HG03097 (cell line): Measurements from ENCODE around the gene RNASEH2A.
"Not testable (repeated sequence)": the region's sequence is repeated elsewhere in the genome, so short reads cannot be mapped to it uniquely, and the experiment has no call there.

Experiments used
- ATAC-seq: cut with Tn5 transposase; IDR thresholded peaks from one replicate; pipeline ENCODE4 v1.9.1; 2021; ENCODE audit not compliant: unreplicated experiment, low FRiP score

The RNASEH2A gene

DNA sequence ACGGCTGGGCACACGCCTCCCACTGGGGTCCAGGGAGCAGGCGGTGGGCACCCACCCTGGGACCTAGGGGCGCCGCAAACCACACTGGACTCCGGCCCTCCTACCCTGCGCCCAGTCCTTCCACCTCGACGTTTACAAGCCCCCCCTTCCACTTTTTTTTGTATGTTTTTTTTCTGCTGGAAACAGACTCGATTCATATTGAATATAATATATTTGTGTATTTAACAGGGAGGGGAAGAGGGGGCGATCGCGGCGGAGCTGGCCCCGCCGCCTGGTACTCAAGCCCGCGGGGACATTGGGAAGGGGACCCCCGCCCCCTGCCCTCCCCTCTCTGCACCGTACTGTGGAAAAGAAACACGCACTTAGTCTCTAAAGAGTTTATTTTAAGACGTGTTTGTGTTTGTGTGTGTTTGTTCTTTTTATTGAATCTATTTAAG, 13.5 kb upstream of the RNASEH2A start:
- ATAC-seq = no peak

- peak; percentile 33 for ATAC-seq
These were observed 12.8 kb upstream of the RNASEH2A start for GRCh38 chr19:12793290-12794195.

- no peak for ATAC-seq
These were observed 12.0 kb upstream of the RNASEH2A start for GRCh38 chr19:12794196-12794941.

DNA sequence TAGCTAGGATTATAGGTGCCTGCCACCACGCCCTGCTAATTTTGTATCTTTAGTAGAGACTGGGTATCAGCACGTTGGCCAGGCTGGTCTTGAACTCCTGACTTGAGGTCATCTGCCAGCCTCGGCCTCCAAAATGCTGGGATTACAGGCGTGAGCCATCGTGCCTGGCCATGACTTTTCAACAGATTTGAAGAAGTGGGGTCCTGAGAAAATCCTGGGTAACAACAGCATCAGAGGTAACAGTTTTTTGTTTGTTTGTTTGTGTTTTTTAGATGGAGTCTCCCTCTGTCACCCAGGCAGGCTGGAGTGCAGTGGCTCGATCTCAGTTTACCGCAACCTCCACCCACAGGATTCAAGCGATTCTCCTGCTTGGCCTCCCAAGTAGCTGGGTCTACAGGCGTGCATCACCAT, 11.4 kb upstream of the RNASEH2A start:
- no peak for ATAC-seq

GRCh38 chr19:12796146-12797071, 10.0 kb upstream of the RNASEH2A start:
- ATAC-seq = no peak

DNA sequence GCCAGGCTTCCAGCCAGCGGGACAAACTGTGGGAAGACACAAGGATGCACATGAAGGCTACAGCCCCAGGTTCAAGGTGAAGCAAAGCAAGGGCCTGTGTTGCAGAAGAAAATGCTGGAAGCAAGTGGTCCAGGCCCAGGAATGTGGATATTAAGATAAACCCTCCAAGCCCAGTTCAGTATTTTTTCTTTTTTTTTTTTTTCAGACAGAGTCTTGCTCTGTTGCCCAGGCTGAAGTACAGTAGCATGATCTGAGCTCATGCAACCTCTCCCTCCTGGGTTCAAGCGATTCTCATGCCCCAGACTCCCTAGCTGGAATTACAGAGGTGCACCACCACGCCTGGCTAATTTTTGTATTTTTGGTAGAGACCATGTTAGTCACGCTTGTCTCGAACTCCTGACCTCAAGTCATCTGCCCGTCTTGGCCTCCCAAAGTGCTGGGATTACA, 9.2 kb upstream of the RNASEH2A start:
- no peak for ATAC-seq

DNA sequence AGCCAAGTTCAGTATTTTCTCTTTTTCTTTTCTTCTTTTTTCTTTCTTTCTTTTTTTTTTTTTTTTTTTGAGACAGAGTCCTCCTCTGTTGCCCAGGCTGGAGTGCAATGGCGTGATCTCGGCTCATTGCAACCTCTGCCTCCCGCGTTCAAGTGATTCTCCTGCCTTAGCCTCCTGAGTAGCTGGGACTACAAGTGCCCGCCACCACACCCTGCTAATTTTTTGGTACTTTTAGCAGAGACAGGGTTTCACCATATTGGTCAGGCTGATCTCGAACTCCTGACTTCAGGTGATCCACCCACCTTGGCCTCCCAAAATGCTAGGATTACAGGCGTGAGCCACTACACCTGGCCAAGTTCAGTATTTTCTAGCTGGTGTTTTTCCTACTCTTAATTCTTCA, 8.8 kb upstream of the RNASEH2A start:
- ATAC-seq = not testable (repeated sequence)

DNA sequence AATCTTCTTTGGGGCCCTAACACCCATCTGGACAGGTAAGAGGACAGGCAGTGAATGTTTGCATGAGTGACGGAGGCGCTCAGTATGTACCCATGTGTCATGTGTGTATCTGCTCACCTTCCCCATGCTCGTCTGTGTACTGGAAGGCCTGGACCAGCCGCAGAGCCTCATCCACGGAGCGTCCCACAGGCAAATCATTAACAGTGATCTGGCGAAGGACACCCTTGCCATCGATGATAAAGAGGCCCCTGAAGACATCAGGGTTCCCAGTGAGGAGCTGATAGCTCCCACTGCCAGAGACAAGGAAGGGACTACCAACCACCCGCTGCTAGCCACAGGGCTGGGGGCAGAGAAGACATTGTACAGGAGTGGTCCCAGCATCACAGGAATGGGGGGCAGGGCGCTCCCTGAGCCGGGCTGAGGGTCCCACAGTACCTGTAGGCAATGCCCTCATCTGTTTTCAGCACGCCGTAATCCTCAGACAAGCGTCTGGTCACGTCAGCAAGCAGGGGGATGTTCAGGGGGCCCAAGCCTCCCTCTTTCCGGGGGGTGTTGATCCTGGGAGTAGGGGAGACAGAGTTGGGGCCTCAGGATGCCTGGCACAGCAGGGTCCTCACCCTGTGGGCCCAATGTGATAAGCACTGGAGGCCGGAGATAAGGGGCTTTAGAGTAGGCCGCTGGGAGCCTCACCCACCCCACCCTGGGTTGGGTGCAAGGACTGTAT, 6.5 kb upstream of the RNASEH2A start:
- no peak for ATAC-seq

GRCh38 chr19:12800466-12800770, 6.0 kb upstream of the RNASEH2A start:
- no peak for ATAC-seq

DNA sequence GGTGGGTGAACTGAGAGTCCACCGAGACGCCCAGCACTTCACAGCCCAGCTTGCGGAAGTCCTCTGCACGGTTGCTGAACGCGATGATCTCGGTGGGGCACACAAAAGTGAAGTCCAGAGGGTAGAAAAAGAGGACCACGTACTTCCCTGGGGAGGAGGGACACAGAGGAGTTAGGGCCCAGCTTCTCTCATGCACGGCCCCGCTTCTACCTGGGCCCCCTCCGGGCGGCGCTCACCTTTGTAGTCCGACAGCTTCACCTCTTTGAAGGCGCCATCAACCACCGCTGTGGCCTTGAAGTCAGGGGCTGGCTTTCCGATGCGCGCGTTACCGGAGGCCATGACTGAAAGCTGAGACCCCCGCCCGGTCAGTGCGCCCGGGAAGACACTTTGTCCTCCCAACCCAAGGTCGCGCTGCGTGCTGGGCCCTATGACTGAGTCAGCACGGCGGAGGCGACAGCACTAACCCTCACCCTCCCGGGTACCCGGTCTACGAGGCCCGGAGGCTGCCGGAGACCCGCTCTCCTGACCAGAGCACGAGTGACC, 5.4 kb upstream of the RNASEH2A start:
- no peak for ATAC-seq

GRCh38 chr19:12801466-12802266, 4.7 kb upstream of the RNASEH2A start, which contains the start of the genes PRDX2 and THSD8:
PRDX2 (minus strand) TSS chr19:12801800; CDS start chr19:12801261, 539 bp downstream.
THSD8 (plus strand) TSS chr19:12802069; CDS start chr19:12802072, 3 bp downstream.
- ATAC-seq = no peak

DNA sequence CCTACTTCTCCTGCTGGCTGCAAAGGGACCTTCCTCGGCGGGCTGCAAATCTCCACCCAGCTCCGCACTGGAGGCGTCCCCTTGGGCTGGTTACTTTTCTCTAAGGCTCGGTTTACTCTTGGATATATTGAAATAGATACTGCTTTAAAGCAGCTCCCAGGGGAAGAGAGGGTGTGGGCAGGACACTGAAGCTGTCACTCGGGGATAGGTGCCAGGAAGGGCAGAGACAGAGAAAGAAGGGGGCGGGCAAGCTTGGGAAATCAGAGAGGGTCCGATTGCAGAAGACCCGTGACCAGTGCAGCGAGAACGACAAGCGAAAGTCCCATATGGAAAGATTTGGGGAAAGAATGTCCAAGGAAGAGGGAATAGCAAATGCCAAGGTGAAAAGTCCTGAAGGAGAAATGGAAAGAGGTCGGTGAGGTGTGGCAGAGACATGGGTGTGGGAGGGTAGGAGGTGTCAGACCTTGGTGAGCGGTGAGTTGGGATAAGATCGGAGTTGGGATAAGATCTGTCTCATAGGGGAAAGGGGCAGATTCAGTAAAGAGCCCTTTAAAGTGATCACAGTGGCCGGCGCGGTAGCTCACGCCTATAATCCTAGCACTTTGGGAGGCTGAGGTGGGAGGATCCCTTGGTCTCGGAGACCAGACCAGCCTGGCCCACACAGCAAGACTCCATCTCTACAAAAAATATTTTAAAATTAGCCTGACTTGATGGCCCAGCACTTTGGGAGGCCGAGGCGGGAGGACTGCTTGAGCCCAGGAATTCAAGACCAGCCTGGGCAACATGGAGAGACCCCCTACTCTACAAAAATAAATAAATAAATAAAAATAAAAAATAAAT, 3.9 kb upstream of the RNASEH2A start:
- ATAC-seq = no peak

DNA sequence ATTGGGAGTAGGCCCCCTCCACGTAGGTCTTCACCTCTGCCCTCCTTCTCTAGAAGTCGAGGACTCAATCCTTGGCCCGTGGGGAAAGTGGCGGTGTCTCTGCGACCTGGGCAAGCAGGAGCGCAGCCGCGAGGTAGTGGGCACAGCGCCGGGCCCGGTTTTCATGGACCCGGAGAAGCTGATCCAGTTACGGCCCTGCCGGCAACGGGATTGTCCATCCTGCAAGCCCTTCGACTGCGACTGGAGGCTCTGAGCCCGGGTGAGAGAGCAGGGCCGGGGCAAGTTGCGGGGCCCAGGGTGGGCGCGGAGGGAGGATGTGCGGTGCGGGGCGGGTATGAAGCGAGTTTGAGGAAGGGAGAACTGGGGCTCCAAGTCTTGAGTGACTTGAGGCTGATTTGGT, 2.3 kb upstream of the RNASEH2A start:
- ATAC-seq = no peak

DNA sequence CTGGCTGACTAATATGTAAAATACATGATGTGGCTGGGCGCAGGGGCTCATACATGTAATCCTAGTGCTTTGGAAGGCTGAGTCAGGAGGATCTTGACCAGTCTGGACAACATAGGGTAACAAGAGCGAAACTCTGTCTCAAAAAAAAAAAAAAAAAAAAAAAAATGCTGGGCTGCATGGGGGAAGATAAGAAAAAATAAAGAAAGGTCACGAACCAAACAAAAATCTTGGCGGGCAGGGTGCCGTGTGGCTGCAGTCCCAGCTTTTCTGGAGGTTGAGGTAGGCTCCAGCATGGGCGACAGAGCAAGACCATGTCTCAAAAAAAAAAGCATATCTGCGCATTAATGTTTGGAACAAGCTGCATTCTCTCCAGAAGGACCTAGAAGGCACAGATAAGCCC, 8.7 kb downstream of the RNASEH2A start:
- ATAC-seq = no peak

- ATAC-seq = not testable (repeated sequence)
These were observed 10.8 kb downstream of the RNASEH2A start for GRCh38 chr19:12817188-12817587.

GRCh38 chr19:12817810-12818209, 11.4 kb downstream of the RNASEH2A start:
- ATAC-seq = not testable (repeated sequence)

DNA sequence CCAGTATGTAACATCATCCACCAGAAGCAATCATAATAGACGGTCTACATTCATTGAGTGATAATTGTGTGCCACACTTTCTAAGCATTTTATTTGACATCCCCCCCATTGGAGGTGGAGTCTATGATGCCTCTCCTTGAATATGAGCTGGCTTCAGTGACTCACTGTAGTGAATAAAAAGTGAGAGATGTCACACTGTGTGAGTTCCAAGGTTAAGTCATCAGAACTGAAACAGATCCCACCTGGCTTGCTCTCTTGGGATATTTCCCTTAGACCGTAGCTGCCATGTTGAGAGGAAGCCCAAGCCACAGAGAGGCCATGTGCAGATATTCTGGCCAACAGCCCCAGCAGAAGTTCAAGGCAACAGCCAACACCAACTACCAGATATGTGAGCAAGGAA, 15.4 kb downstream of the RNASEH2A start:
- no peak for ATAC-seq
